ENCODE data around the gene CERK.
A peak's percentile ranks its signal among the peaks of the same experiment; 100 is the strongest.
"Not testable (repeated sequence)": the region's sequence is repeated elsewhere in the genome, so short reads cannot be mapped to it uniquely, and the experiment has no call there.

Gene CERK

GRCh38 chr22:46653596-46653995, 84.5 kb downstream of the CERK start:
- Histone ChIP-seq H3K36me3 (ENCODE audit: control insufficient read depth in 5 of 5, insufficient read depth in 5 of 5, low read length in 5 of 5) (peaks cover 0 to 8% (median 0%) of the 10 kb centered on the region in 5 donors), H3K27me3 (ENCODE audit: control insufficient read depth in 5 of 5, insufficient read depth in 4 of 5, low read length in 5 of 5) (no peaks in the 10 kb centered on the region), H3K4me3 (ENCODE audit: low read depth in 1 of 5, low read length in 5 of 5) (no peak overlapping the region), H3K9me3 (ENCODE audit: control insufficient read depth in 5 of 5, low read length in 5 of 5) (no peaks in the 10 kb centered on the region), H3K9ac (ENCODE audit: low read length in 5 of 5) (no peak overlapping the region), H3K4me1 (ENCODE audit: control insufficient read depth in 5 of 5, insufficient read depth in 5 of 5, low read length in 5 of 5) (peaks cover 4 to 50% (median 40%) of the 10 kb centered on the region in 5 donors), H3K27ac (ENCODE audit: low read depth, low read length) (no peak overlapping the region)

DNA sequence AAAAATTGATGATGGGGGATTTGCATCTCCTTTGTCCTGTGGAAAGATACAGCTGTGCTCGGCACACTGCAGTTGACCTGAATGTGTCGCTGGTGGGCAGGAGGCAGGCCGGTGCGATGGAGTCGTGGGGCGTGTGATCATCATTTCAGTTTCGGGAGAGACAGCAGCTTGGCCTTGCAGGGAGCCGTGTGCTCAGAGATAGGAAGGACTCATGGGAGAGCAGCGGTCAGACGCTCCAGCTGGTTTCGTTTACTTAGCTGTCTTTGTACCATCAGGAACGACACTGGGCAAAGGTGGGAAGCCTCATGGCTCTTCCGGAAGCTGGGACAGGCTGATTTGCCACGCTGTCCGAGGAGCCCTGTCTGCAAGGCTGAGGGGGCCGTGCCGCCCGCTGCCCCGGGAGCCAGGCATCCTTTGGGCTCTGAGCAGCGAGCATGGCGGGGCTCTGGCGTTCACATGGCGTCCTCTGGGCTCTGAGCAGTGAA, 85.2 kb downstream of the CERK start:
- no peaks in the 10 kb centered on the region for H3K27me3 ChIP-seq (ENCODE audit: control insufficient read depth in 5 of 5, insufficient read depth in 4 of 5, low read length in 5 of 5)
- H3K4me3 ChIP-seq (ENCODE audit: low read depth in 1 of 5, low read length in 5 of 5): peak overlapping the region; percentile 19 to 43 (median 35)
- no peaks in the 10 kb centered on the region for H3K9me3 ChIP-seq (ENCODE audit: control insufficient read depth in 5 of 5, low read length in 5 of 5)
- peak overlapping the region in 2 of 5 donors; percentile 30 to 44 for H3K9ac ChIP-seq (ENCODE audit: low read length in 5 of 5)
- H3K36me3 ChIP-seq (ENCODE audit: control insufficient read depth in 5 of 5, insufficient read depth in 5 of 5, low read length in 5 of 5): peaks cover 0 to 5% (median 0%) of the 10 kb centered on the region in 5 donors
- H3K4me1 ChIP-seq (ENCODE audit: control insufficient read depth in 5 of 5, insufficient read depth in 5 of 5, low read length in 5 of 5): peaks cover 4 to 50% (median 40%) of the 10 kb centered on the region in 5 donors
- H3K27ac ChIP-seq (ENCODE audit: low read depth, low read length): no peak overlapping the region

- Histone ChIP-seq H3K27ac (ENCODE audit: low read depth, low read length) (no peak overlapping the region), H3K4me3 (ENCODE audit: low read depth in 1 of 5, low read length in 5 of 5) (peak overlapping the region in 4 of 5 donors; percentile 19 to 43 (median 36)), H3K9ac (ENCODE audit: low read length in 5 of 5) (no peak overlapping the region), H3K36me3 (ENCODE audit: control insufficient read depth in 5 of 5, insufficient read depth in 5 of 5, low read length in 5 of 5) (peaks cover 0 to 5% (median 0%) of the 10 kb centered on the region in 5 donors), H3K9me3 (ENCODE audit: control insufficient read depth in 5 of 5, low read length in 5 of 5) (no peaks in the 10 kb centered on the region), H3K4me1 (ENCODE audit: control insufficient read depth in 5 of 5, insufficient read depth in 5 of 5, low read length in 5 of 5) (peaks cover 4 to 50% (median 40%) of the 10 kb centered on the region in 5 donors), H3K27me3 (ENCODE audit: control insufficient read depth in 5 of 5, insufficient read depth in 4 of 5, low read length in 5 of 5) (no peaks in the 10 kb centered on the region)
Measured at GRCh38 chr22:46652081-46652846, 85.8 kb downstream of the CERK start.

- peaks cover 4 to 50% (median 40%) of the 10 kb centered on the region in 5 donors for H3K4me1 ChIP-seq (ENCODE audit: control insufficient read depth in 5 of 5, insufficient read depth in 5 of 5, low read length in 5 of 5)
- H3K4me3 ChIP-seq (ENCODE audit: low read depth in 1 of 5, low read length in 5 of 5): no peak overlapping the region
- H3K9me3 ChIP-seq (ENCODE audit: control insufficient read depth in 5 of 5, low read length in 5 of 5): no peaks in the 10 kb centered on the region
- no peak overlapping the region for H3K27ac ChIP-seq (ENCODE audit: low read depth, low read length)
- H3K9ac ChIP-seq (ENCODE audit: low read length in 5 of 5): no peak overlapping the region
- no peaks in the 10 kb centered on the region for H3K27me3 ChIP-seq (ENCODE audit: control insufficient read depth in 5 of 5, insufficient read depth in 4 of 5, low read length in 5 of 5)
- peaks cover 0 to 5% (median 0%) of the 10 kb centered on the region in 5 donors for H3K36me3 ChIP-seq (ENCODE audit: control insufficient read depth in 5 of 5, insufficient read depth in 5 of 5, low read length in 5 of 5)
Measured at GRCh38 chr22:46651316-46651715, 86.7 kb downstream of the CERK start.

DNA sequence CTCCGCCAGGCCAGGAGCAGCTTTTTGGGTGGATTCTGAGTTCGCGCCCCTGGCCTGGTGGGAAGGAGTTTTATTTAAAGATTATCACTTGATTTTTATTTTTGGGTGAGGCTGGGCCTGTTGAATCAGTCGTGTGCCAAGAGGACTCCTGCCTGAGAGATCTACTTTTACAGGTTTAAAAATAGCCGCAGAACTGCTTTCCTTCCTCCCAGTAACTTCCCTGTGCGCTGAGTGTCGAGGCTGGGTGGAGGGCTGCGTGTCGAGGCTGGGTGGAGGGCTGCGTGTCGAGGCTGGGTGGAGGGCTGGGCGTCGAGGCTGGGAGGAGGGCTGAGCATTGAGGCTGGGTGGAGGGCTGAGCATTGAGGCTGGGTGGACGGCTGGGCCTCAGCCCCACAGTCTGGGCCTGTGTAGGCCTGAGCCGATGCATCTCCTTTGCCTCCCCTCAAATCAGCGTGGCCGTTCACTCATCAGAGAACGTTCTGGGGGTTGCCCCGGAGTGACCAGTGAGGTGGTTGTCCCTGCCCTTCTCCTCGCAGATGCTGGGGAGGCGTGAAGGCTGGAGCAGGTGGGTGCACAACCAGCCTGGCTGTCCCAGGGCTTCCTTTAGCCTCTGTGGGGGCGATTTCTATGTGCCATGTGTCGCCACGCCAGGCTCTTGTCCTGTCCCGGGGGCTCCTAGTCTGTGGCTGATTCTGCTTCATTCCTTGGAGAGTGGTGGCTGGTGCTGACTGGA, 87.8 kb downstream of the CERK start:
- no peaks in the 10 kb centered on the region for H3K27me3 ChIP-seq (ENCODE audit: control insufficient read depth in 5 of 5, insufficient read depth in 4 of 5, low read length in 5 of 5)
- no peak overlapping the region for H3K4me3 ChIP-seq (ENCODE audit: low read depth in 1 of 5, low read length in 5 of 5)
- H3K27ac ChIP-seq (ENCODE audit: low read depth, low read length): peak overlapping the region; percentile 13
- peaks cover 0 to 5% (median 0%) of the 10 kb centered on the region in 5 donors for H3K36me3 ChIP-seq (ENCODE audit: control insufficient read depth in 5 of 5, insufficient read depth in 5 of 5, low read length in 5 of 5)
- peak overlapping the region in 1 of 5 donors; percentile 35 for H3K9ac ChIP-seq (ENCODE audit: low read length in 5 of 5)
- H3K4me1 ChIP-seq (ENCODE audit: control insufficient read depth in 5 of 5, insufficient read depth in 5 of 5, low read length in 5 of 5): peaks cover 4 to 50% (median 40%) of the 10 kb centered on the region in 5 donors
- no peaks in the 10 kb centered on the region for H3K9me3 ChIP-seq (ENCODE audit: control insufficient read depth in 5 of 5, low read length in 5 of 5)

- H3K27me3 ChIP-seq (ENCODE audit: control insufficient read depth in 5 of 5, insufficient read depth in 4 of 5, low read length in 5 of 5): no peaks in the 10 kb centered on the region
- H3K4me1 ChIP-seq (ENCODE audit: control insufficient read depth in 5 of 5, insufficient read depth in 5 of 5, low read length in 5 of 5): peaks cover 4 to 50% (median 40%) of the 10 kb centered on the region in 5 donors
- no peaks in the 10 kb centered on the region for H3K9me3 ChIP-seq (ENCODE audit: control insufficient read depth in 5 of 5, low read length in 5 of 5)
- peaks cover 0 to 5% (median 0%) of the 10 kb centered on the region in 5 donors for H3K36me3 ChIP-seq (ENCODE audit: control insufficient read depth in 5 of 5, insufficient read depth in 5 of 5, low read length in 5 of 5)
- peak overlapping the region; percentile 13 for H3K27ac ChIP-seq (ENCODE audit: low read depth, low read length)
- peak overlapping the region in 3 of 5 donors; percentile 17 to 51 (median 35) for H3K9ac ChIP-seq (ENCODE audit: low read length in 5 of 5)
- H3K4me3 ChIP-seq (ENCODE audit: low read depth in 1 of 5, low read length in 5 of 5): peak overlapping the region in 1 of 5 donors; percentile 9
Measured at GRCh38 chr22:46649141-46650077, 88.6 kb downstream of the CERK start.

DNA sequence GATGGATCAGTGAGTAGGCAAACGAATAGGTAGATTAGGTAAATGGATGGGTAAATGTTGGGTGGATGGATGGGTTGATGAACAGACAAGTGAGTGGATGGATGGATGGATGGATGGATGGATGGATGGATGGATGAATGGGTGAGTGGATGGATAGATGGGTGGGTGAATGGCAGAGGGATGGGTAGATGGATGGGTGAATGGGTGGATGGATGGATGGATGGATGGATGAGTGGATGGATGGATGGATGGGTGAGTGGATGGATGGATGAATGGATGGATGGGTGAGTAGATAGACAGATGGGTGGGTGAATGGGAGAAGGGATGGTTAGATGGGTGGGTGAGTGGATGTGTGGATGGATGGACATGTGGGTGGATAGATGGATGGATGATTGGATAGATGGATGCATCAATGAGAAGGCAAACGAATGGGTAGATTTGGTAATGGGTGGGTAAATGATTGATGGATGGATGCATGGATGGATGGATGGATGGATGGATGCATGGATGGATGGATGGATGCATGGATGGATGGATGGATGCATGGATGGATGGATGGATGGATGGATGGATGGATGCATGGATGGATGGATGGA, 89.7 kb downstream of the CERK start:
- H3K9ac ChIP-seq (ENCODE audit: low read length in 5 of 5); H3K27me3 ChIP-seq (ENCODE audit: control insufficient read depth in 5 of 5, insufficient read depth in 4 of 5, low read length in 5 of 5); H3K4me3 ChIP-seq (ENCODE audit: low read depth in 1 of 5, low read length in 5 of 5); H3K27ac ChIP-seq (ENCODE audit: low read depth, low read length); H3K9me3 ChIP-seq (ENCODE audit: control insufficient read depth in 5 of 5, low read length in 5 of 5); H3K36me3 ChIP-seq (ENCODE audit: control insufficient read depth in 5 of 5, insufficient read depth in 5 of 5, low read length in 5 of 5): not testable (repeated sequence)
- peaks cover 4 to 46% (median 38%) of the 10 kb centered on the region in 5 donors for H3K4me1 ChIP-seq (ENCODE audit: control insufficient read depth in 5 of 5, insufficient read depth in 5 of 5, low read length in 5 of 5)

DNA sequence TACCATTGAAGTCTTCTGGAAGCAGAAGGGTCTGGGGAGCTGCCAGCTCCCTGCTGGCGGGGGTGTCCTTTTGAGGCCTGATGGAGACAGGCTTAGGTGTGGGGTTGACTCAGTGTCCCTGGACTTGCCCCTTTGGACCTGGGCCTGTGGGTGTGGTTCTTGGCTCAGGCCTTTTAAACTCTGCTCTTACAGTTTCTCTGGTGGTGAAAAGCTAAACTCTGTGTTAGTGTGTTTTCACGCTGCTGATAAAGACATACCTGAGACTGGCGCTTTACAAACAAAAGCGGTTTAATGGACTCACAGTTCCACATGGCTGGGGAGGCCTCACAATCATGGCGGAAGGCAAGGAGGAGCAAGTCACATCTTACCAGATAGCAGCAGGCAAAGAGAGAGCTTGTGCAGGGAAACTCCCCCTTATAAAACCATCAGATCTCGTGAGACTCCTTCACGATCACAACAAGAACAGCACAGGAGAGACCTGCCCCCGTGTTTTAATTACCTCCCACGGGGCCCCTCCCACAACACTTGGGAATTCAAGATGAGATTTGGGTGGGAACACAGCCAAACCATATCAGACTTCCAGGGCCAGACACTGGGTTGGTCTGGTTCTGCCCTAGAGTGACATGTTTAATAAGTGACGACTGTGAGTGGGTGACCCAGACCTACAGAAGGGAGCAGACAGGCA, 91.4 kb downstream of the CERK start:
- H3K9me3 ChIP-seq (ENCODE audit: control insufficient read depth in 5 of 5, low read length in 5 of 5): no peaks in the 10 kb centered on the region
- H3K36me3 ChIP-seq (ENCODE audit: control insufficient read depth in 5 of 5, insufficient read depth in 5 of 5, low read length in 5 of 5): peaks cover 0 to 5% (median 0%) of the 10 kb centered on the region in 5 donors
- H3K27me3 ChIP-seq (ENCODE audit: control insufficient read depth in 5 of 5, insufficient read depth in 4 of 5, low read length in 5 of 5): no peaks in the 10 kb centered on the region
- H3K4me3 ChIP-seq (ENCODE audit: low read depth in 1 of 5, low read length in 5 of 5): no peak overlapping the region
- H3K9ac ChIP-seq (ENCODE audit: low read length in 5 of 5): no peak overlapping the region
- H3K4me1 ChIP-seq (ENCODE audit: control insufficient read depth in 5 of 5, insufficient read depth in 5 of 5, low read length in 5 of 5): peaks cover 2 to 37% (median 22%) of the 10 kb centered on the region in 5 donors
- no peak overlapping the region for H3K27ac ChIP-seq (ENCODE audit: low read depth, low read length)
